Measurements from ENCODE around the gene MEI4. TPM values are rescaled to one million over a fixed set of nuclear protein-coding genes. Genes with fewer than 3 reads are reported as not detected.

The MEI4 gene, protein sequence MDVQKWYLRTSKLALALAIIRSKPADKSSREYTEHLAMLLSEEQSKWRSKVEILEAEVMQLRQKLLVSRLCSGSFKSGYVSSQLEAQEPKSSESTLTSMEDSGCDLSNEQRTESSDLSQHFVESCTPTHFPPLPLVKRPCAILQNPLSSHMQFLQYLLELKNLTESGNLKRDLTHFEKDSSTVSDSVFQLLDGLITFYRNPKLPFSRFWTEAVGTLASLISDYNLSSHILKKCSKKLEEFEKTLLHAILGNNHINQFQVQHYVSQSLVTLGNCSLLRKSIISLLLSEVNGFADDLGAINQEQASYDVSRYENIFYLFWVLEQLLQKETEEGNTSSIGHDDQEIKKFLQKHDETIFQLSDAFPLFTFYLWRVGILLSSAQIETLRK
- total RNA-seq = under 1 TPM in 1 of 2 donors, not detected in 1; 0.12 TPM
- under 1 TPM in 1 of 2 donors, not detected in 1; 0.13 TPM for polyA plus RNA-seq
- long read RNA-seq, donor 1 = 0 reads
- long read RNA-seq, donor 2 = 0 reads

DNA sequence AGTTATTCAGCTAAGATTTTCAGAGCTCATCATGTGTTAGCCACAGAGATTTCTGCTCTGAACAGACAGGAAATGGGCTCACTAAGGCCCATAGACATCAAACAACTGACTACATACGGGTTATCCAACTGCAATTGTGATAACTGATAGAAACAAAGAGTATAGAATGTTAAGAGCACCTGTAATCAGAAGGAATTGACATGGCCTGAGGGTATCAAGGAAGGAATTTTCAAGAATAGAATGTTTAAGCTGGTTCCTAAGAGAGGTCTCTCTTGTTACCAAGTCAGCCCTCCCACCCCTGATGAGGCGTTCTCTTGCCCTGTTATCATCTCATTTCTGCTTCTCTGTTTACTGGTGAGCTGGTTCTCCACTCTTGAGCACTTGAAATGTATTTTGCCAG, at the start of gene MEI4:
TSS of gene MEI4 (plus strand) at position 301 of the 400 bp plus-strand sequence. CDS start 37,633 bp downstream, outside the sequence.
- no peak for DNase-seq
- no peak for ATAC-seq (ENCODE audit: low FRiP score)
- WGBS, 2 donors = 75 to 84% methylated on average over 2 of the region's 2 CpGs
- no peak within 1 kb of the TSS for H3K4me3 ChIP-seq (ENCODE audit: low read length in 2 of 2)
- H3K9me3 ChIP-seq (ENCODE audit: control insufficient read depth, low read length) = no peaks in the 10 kb centered on the region
- no peak within 1 kb of the TSS for H3K27ac ChIP-seq (ENCODE audit: low read depth in 1 of 2, low read length in 2 of 2)
- no peaks in the 10 kb centered on the region for H3K36me3 ChIP-seq (ENCODE audit: control insufficient read depth in 1 of 2, insufficient read depth in 2 of 2, low read length in 1 of 2)
- no peaks in the 10 kb centered on the region for H3K4me1 ChIP-seq (ENCODE audit: control insufficient read depth in 1 of 2, insufficient read depth in 2 of 2, low read length in 2 of 2)
- H3K27me3 ChIP-seq (ENCODE audit: control insufficient read depth in 1 of 2, insufficient read depth in 2 of 2, low read length in 1 of 2) = no peaks in the 10 kb centered on the region
- intact Hi-C loops (cut with DNase I) = no loop called here

- WGBS, 2 donors = 56 to 64% methylated on average over 4 of the region's 4 CpGs
- intact Hi-C loops (cut with DNase I) = no loop called here
- H3K27me3 ChIP-seq (ENCODE audit: control insufficient read depth in 1 of 2, insufficient read depth in 2 of 2, low read length in 1 of 2) = no peaks in the 10 kb centered on the region
- no peak for ATAC-seq (ENCODE audit: low FRiP score)
- no peak overlapping the region for H3K4me3 ChIP-seq (ENCODE audit: low read length in 2 of 2)
- H3K36me3 ChIP-seq (ENCODE audit: control insufficient read depth in 1 of 2, insufficient read depth in 2 of 2, low read length in 1 of 2) = no peaks in the 10 kb centered on the region
- no peak for DNase-seq
- H3K4me1 ChIP-seq (ENCODE audit: control insufficient read depth in 1 of 2, insufficient read depth in 2 of 2, low read length in 2 of 2) = no peaks in the 10 kb centered on the region
- no peak overlapping the region for H3K27ac ChIP-seq (ENCODE audit: low read depth in 1 of 2, low read length in 2 of 2)
- H3K9me3 ChIP-seq (ENCODE audit: control insufficient read depth, low read length) = no peaks in the 10 kb centered on the region
Measured at GRCh38 chr6:77604476-77604875, 48.4 kb upstream of the MEI4 start.

DNA sequence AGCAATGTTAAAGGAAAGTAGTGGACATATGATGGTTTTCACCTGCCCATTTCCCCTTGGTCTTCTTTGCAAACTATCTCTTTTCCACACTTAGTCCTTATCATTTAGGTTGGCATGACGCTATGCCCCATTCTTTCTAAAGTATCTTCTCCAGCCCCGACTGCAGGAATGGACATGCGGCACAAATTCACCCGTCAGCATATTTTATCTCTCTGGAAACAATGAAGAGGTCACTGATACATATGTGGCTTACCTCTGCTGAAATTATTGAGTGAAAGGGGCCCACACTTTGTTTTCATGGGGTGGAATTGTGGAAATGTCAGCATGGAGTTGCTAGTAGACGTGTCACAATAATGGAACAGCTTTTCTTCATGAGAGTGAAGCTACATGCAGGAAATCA, 45.8 kb upstream of the MEI4 start:
- Histone ChIP-seq H3K9me3 (ENCODE audit: control insufficient read depth, low read length) (no peaks in the 10 kb centered on the region), H3K27me3 (ENCODE audit: control insufficient read depth in 1 of 2, insufficient read depth in 2 of 2, low read length in 1 of 2) (no peaks in the 10 kb centered on the region), H3K27ac (ENCODE audit: low read depth in 1 of 2, low read length in 2 of 2) (no peak overlapping the region), H3K4me3 (ENCODE audit: low read length in 2 of 2) (no peak overlapping the region), H3K36me3 (ENCODE audit: control insufficient read depth in 1 of 2, insufficient read depth in 2 of 2, low read length in 1 of 2) (no peaks in the 10 kb centered on the region), H3K4me1 (ENCODE audit: control insufficient read depth in 1 of 2, insufficient read depth in 2 of 2, low read length in 2 of 2) (no peaks in the 10 kb centered on the region)
- 89 to 91% methylated on average over 5 of the region's 5 CpGs for WGBS, 2 donors
- DNase-seq (no peak), ATAC-seq (ENCODE audit: low FRiP score) (no peak)
- intact Hi-C loops (cut with DNase I) = no loop called here

DNA sequence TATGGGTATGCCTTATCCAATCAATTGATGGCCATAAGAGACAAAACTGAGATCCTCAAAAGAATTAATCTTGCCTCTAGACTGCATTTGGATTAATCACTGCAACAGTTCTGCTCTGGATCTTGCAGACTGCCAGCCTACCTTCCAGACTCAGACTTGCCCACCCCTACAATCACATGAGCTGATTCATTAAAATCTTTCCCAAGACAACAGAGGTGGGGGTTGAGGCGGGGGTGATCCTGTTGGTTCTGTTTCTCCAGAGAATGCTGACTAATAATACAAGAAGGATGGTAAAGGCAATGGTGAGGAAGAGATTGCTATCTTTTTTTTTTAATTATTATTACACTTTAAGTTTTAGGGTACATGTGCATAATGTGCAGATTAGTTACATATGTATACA, 43.7 kb upstream of the MEI4 start:
- Histone ChIP-seq H3K27ac (ENCODE audit: low read depth in 1 of 2, low read length in 2 of 2) (no peak overlapping the region), H3K4me3 (ENCODE audit: low read length in 2 of 2) (no peak overlapping the region), H3K9me3 (ENCODE audit: control insufficient read depth, low read length) (no peaks in the 10 kb centered on the region), H3K4me1 (ENCODE audit: control insufficient read depth in 1 of 2, insufficient read depth in 2 of 2, low read length in 2 of 2) (no peaks in the 10 kb centered on the region), H3K36me3 (ENCODE audit: control insufficient read depth in 1 of 2, insufficient read depth in 2 of 2, low read length in 1 of 2) (no peaks in the 10 kb centered on the region), H3K27me3 (ENCODE audit: control insufficient read depth in 1 of 2, insufficient read depth in 2 of 2, low read length in 1 of 2) (no peaks in the 10 kb centered on the region)
- intact Hi-C loops (cut with DNase I) = no loop called here
- WGBS, 2 donors = 87 to 97% methylated on average over 1 of the region's 1 CpG
- no peak for ATAC-seq (ENCODE audit: low FRiP score)
- DNase-seq = no peak

GRCh38 chr6:77619114-77619513, 33.7 kb upstream of the MEI4 start:
- 61 to 73% methylated on average over 2 of the region's 2 CpGs for whole genome bisulfite sequencing, 2 donors
- intact Hi-C loops (cut with DNase I) = no loop called here
- no peaks in the 10 kb centered on the region for H3K4me1 ChIP-seq (ENCODE audit: control insufficient read depth in 1 of 2, insufficient read depth in 2 of 2, low read length in 2 of 2)

DNA sequence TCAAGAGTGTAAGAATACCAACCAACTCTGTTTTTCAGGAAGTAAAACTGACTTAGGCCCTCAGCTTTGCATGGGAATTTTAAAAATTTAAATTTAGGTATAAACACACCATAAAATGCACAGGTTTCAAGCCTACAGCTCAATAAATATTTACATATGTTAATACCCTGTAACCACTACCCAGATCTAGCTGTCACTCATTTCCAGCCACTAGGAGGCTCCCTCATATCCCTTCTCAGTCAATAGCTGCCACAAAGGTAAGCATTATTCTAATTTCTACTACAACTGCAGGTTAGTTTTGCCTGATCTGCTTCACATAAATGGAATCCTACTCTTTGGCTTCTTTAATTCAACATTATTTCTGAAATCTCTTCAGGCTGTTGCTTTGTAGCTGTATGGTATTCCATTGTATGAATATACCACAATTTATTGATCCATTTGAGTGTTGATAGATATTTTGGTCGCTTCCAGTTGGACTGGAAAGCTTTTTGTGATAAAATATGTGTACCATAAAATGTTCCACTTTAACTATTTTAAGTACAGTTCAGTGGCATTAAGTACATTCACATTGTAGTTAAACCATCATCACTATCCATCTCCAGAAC, 32.5 kb upstream of the MEI4 start:
- WGBS, 2 donors = 94 to 96% methylated on average over 1 of the region's 1 CpG
- no peak for ATAC-seq (ENCODE audit: low FRiP score)
- intact Hi-C loops (cut with DNase I) = no loop called here

More at GRCh38 chr6:77619114-77619513, 33.7 kb upstream of the MEI4 start:
- H3K9me3 ChIP-seq (ENCODE audit: control insufficient read depth, low read length) = peaks cover 6% of the 10 kb centered on the region
- ATAC-seq (ENCODE audit: low FRiP score) = no peak
- no peaks in the 10 kb centered on the region for H3K36me3 ChIP-seq (ENCODE audit: control insufficient read depth in 1 of 2, insufficient read depth in 2 of 2, low read length in 1 of 2)
- no peak overlapping the region for H3K27ac ChIP-seq (ENCODE audit: low read depth in 1 of 2, low read length in 2 of 2)
- no peak for DNase-seq
- H3K4me3 ChIP-seq (ENCODE audit: low read length in 2 of 2) = no peak overlapping the region
- H3K27me3 ChIP-seq (ENCODE audit: control insufficient read depth in 1 of 2, insufficient read depth in 2 of 2, low read length in 1 of 2) = no peaks in the 10 kb centered on the region

DNA sequence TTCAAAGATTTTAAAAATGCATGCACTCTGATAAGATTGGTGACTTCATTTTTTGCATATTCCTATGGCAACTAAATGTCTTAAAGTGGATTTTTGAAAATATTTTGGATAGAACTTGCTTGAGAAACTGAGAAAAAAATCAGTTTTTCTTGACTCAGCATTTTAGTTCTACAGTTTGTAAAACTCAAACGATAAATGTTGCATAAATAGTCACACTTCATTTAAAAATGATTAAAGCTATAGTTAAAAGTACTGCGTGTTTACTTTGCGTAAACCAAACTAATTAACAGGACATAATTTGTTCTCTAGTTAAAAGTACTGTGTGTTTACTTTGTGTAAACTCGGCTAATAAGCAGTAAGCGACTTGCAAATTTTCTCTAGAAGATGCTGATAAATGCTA, 28.3 kb upstream of the MEI4 start:
- no peaks in the 10 kb centered on the region for H3K4me1 ChIP-seq (ENCODE audit: control insufficient read depth in 1 of 2, insufficient read depth in 2 of 2, low read length in 2 of 2)
- WGBS, 2 donors = 71 to 81% methylated on average over 5 of the region's 5 CpGs
- no peaks in the 10 kb centered on the region for H3K27me3 ChIP-seq (ENCODE audit: control insufficient read depth in 1 of 2, insufficient read depth in 2 of 2, low read length in 1 of 2)
- DNase-seq (no peak), ATAC-seq (ENCODE audit: low FRiP score) (no peak)
- H3K4me3 ChIP-seq (ENCODE audit: low read length in 2 of 2) = no peak overlapping the region
- intact Hi-C loops (cut with DNase I) = no loop called here
- H3K36me3 ChIP-seq (ENCODE audit: control insufficient read depth in 1 of 2, insufficient read depth in 2 of 2, low read length in 1 of 2) = no peaks in the 10 kb centered on the region
- H3K27ac ChIP-seq (ENCODE audit: low read depth in 1 of 2, low read length in 2 of 2) = no peak overlapping the region
- H3K9me3 ChIP-seq (ENCODE audit: control insufficient read depth, low read length) = no peaks in the 10 kb centered on the region

More for the DNA sequence above, 32.5 kb upstream of the MEI4 start:
- Histone ChIP-seq H3K4me1 (ENCODE audit: control insufficient read depth in 1 of 2, insufficient read depth in 2 of 2, low read length in 2 of 2) (no peaks in the 10 kb centered on the region), H3K27me3 (ENCODE audit: control insufficient read depth in 1 of 2, insufficient read depth in 2 of 2, low read length in 1 of 2) (no peaks in the 10 kb centered on the region), H3K4me3 (ENCODE audit: low read length in 2 of 2) (no peak overlapping the region), H3K36me3 (ENCODE audit: control insufficient read depth in 1 of 2, insufficient read depth in 2 of 2, low read length in 1 of 2) (no peaks in the 10 kb centered on the region), H3K27ac (ENCODE audit: low read depth in 1 of 2, low read length in 2 of 2) (no peak overlapping the region), H3K9me3 (ENCODE audit: control insufficient read depth, low read length) (peaks cover 6% of the 10 kb centered on the region)
- DNase-seq = no peak

DNA sequence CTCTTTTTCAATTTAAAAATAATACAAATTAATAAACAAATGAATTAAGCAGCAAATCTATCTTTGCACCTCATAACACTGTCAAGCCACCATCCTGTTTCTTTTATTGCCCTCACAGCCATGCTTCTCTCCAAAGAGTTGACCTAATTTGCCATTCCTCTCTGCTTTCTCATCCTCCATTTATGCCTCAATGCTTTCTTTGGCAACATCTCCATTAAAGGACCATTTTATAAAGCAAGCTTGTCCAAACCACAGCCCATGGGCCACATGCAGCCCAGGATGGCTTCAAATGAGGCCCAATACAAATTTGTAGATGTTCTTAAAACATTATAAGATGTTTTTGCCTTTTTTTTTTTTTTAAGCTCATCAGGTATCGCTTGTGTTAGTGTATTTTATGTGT, 26.4 kb upstream of the MEI4 start:
- DNase-seq (no peak), ATAC-seq (ENCODE audit: low FRiP score) (no peak)
- no peak overlapping the region for H3K27ac ChIP-seq (ENCODE audit: low read depth in 1 of 2, low read length in 2 of 2)
- H3K4me3 ChIP-seq (ENCODE audit: low read length in 2 of 2) = no peak overlapping the region
- intact Hi-C loops (cut with DNase I) = no loop called here
- H3K9me3 ChIP-seq (ENCODE audit: control insufficient read depth, low read length) = no peaks in the 10 kb centered on the region
- no peaks in the 10 kb centered on the region for H3K36me3 ChIP-seq (ENCODE audit: control insufficient read depth in 1 of 2, insufficient read depth in 2 of 2, low read length in 1 of 2)
- no peaks in the 10 kb centered on the region for H3K4me1 ChIP-seq (ENCODE audit: control insufficient read depth in 1 of 2, insufficient read depth in 2 of 2, low read length in 2 of 2)
- H3K27me3 ChIP-seq (ENCODE audit: control insufficient read depth in 1 of 2, insufficient read depth in 2 of 2, low read length in 1 of 2) = no peaks in the 10 kb centered on the region
- WGBS, 2 donors = 97 to 100% methylated on average over 1 of the region's 1 CpG

DNA sequence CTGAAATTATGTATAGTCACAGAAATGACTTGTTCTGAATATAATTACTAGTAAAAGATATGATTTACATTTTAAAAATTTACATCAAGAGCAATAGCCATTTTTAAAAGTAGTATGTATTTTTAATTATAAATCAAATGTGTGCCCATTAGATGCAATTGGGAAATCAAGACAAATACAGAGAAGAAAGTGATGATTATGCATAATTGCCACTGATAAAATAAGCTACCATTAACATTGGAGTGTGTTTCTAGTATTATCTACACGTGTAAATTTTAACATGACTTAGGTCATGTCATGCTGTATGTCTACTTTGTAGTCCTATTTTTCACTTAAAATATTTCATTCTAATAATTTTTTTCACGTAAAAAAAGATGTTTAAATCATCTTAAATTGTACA, 22.8 kb upstream of the MEI4 start:
- no peak overlapping the region for H3K27ac ChIP-seq (ENCODE audit: low read depth in 1 of 2, low read length in 2 of 2)
- no peaks in the 10 kb centered on the region for H3K4me1 ChIP-seq (ENCODE audit: control insufficient read depth in 1 of 2, insufficient read depth in 2 of 2, low read length in 2 of 2)
- 75 to 80% methylated on average over 2 of the region's 2 CpGs for WGBS, 2 donors
- H3K9me3 ChIP-seq (ENCODE audit: control insufficient read depth, low read length) = no peaks in the 10 kb centered on the region
- no peak overlapping the region for H3K4me3 ChIP-seq (ENCODE audit: low read length in 2 of 2)
- DNase-seq (no peak), ATAC-seq (ENCODE audit: low FRiP score) (no peak)
- H3K36me3 ChIP-seq (ENCODE audit: control insufficient read depth in 1 of 2, insufficient read depth in 2 of 2, low read length in 1 of 2) = no peaks in the 10 kb centered on the region
- H3K27me3 ChIP-seq (ENCODE audit: control insufficient read depth in 1 of 2, insufficient read depth in 2 of 2, low read length in 1 of 2) = no peaks in the 10 kb centered on the region
- intact Hi-C loops (cut with DNase I) = no loop called here

Data from aorta (tissue), 5 donors.